ENCODE results near the gene DDX47.

DNA sequence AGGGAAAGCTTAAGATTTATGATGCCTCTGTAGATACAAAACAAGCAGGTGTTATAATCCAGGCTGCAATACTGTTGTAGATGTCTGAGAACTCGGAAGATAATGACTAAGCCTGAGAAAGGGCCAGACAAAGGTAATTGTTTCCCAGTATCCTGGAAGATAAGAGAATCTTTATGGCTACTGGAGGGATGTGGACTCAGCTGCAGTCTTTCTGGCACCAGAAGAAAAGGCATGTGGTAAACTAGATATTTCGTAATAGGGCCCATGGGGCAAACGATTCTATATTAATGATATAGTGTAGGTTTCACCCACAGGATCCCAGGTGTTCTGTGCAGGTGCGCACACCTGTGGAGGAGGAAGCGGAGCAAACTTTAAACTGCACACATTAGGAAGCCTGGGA lies 36.9 kb upstream of the DDX47 start:
- no peak for TF ChIP-seq JUND (IDR thresholded peaks at IDR 0.05)
- TF ChIP-seq, protein P1, sequence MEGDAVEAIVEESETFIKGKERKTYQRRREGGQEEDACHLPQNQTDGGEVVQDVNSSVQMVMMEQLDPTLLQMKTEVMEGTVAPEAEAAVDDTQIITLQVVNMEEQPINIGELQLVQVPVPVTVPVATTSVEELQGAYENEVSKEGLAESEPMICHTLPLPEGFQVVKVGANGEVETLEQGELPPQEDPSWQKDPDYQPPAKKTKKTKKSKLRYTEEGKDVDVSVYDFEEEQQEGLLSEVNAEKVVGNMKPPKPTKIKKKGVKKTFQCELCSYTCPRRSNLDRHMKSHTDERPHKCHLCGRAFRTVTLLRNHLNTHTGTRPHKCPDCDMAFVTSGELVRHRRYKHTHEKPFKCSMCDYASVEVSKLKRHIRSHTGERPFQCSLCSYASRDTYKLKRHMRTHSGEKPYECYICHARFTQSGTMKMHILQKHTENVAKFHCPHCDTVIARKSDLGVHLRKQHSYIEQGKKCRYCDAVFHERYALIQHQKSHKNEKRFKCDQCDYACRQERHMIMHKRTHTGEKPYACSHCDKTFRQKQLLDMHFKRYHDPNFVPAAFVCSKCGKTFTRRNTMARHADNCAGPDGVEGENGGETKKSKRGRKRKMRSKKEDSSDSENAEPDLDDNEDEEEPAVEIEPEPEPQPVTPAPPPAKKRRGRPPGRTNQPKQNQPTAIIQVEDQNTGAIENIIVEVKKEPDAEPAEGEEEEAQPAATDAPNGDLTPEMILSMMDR (IDR thresholded peaks at IDR 0.05) = no peak
